Measurements from ENCODE around the gene KMT2B.
A peak's percentile ranks its signal among the peaks of the same experiment; 100 is the strongest.

DNA sequence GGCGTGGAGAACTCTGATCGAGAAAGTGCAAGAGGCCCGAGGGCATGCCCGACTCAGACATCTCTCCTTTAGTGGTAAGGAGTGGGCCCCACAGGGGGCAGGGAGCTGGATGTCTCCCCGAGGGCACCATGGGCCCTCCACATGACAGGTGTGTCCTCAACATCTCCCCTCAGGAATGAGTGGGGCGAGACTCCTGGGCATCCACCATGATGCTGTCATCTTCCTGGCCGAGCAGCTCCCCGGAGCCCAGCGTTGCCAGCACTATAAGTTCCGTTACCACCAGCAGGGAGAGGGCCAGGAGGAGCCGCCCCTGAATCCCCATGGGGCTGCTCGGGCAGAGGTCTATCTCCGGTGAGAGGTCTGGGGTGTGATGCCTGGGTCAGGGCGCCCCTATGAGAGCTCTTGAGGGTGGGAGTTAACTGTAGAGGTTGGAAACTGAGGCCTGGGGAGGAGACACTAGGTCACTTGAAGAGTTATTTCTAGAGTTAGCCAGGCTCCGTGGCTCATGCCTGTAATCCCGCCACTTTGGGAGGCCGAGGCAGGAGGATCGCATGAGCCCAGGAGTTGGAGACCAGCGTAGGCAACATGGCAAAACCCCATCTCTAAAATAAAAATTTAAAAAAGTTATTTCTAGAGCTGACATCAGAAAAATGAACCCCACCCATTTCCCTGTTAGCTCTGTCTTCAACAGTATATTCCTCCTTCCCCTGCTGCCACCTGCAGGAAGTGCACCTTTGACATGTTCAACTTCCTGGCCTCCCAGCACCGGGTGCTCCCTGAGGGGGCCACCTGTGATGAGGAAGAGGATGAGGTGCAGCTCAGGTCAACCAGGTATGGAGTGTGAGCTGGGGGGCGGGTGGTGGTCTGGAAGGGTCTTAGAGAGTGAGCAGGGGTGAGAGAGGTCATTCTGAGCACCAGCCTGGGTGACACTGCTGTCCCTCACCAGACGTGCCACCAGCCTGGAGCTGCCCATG, 19.4 kb downstream of the KMT2B start:
- TF ChIP-seq, protein P1, sequence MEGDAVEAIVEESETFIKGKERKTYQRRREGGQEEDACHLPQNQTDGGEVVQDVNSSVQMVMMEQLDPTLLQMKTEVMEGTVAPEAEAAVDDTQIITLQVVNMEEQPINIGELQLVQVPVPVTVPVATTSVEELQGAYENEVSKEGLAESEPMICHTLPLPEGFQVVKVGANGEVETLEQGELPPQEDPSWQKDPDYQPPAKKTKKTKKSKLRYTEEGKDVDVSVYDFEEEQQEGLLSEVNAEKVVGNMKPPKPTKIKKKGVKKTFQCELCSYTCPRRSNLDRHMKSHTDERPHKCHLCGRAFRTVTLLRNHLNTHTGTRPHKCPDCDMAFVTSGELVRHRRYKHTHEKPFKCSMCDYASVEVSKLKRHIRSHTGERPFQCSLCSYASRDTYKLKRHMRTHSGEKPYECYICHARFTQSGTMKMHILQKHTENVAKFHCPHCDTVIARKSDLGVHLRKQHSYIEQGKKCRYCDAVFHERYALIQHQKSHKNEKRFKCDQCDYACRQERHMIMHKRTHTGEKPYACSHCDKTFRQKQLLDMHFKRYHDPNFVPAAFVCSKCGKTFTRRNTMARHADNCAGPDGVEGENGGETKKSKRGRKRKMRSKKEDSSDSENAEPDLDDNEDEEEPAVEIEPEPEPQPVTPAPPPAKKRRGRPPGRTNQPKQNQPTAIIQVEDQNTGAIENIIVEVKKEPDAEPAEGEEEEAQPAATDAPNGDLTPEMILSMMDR (IDR thresholded peaks at IDR 0.05; ENCODE audit: insufficient read depth, low read length) = no peak
- TF ChIP-seq POLR2AphosphoS5 (IDR thresholded peaks at IDR 0.05; ENCODE audit: low read depth) (0 out of 2 replicates have a peak, but pooled peaks have one; percentile 3), GABPA (IDR thresholded peaks at IDR 0.05; ENCODE audit: low read depth) (no peak), REST (IDR thresholded peaks at IDR 0.05; ENCODE audit: insufficient replicate concordance, low read depth) (no peak), SPI1 (IDR thresholded peaks at IDR 0.05; ENCODE audit: borderline replicate concordance, low read depth) (no peak)
